ENCODE results near the gene NCOA4.

DNA sequence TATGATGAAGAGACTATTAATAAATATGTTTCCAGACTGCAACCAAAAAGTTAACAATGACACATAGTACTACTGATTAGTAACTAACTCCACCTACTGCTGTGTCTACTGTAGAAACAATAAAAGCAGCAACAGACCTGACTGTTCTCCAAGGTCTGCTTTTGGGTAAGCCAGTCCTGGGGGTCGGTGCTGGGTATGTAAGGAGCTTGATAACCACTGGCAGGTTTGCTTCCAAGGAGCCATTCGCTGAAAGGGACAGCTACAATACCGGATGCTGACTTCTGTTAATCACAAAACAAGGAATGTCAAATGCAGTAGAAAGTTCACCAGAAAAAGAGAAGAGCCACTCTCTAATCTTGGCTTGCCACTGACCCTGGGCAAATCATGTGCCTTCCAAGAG is 17.7 kb downstream of the NCOA4 start:
- TF ChIP-seq, protein P1, sequence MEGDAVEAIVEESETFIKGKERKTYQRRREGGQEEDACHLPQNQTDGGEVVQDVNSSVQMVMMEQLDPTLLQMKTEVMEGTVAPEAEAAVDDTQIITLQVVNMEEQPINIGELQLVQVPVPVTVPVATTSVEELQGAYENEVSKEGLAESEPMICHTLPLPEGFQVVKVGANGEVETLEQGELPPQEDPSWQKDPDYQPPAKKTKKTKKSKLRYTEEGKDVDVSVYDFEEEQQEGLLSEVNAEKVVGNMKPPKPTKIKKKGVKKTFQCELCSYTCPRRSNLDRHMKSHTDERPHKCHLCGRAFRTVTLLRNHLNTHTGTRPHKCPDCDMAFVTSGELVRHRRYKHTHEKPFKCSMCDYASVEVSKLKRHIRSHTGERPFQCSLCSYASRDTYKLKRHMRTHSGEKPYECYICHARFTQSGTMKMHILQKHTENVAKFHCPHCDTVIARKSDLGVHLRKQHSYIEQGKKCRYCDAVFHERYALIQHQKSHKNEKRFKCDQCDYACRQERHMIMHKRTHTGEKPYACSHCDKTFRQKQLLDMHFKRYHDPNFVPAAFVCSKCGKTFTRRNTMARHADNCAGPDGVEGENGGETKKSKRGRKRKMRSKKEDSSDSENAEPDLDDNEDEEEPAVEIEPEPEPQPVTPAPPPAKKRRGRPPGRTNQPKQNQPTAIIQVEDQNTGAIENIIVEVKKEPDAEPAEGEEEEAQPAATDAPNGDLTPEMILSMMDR (tag by site-specific recombination; IDR thresholded peaks at IDR 0.05) = no peak
- TF ChIP-seq ZNF843 (tag by site-specific recombination; IDR thresholded peaks at IDR 0.05) (no peak), ZNF660 (tag by site-specific recombination; IDR thresholded peaks at IDR 0.05) (no peak), IKZF3 (tag by site-specific recombination; IDR thresholded peaks at IDR 0.05) (no peak), ZNF777 (tag by site-specific recombination; IDR thresholded peaks at IDR 0.05; ENCODE audit: borderline replicate concordance) (no peak), BCL11B (tag by site-specific recombination; IDR thresholded peaks at IDR 0.05; ENCODE audit: low read depth) (no peak), ZNF558 (tag by site-specific recombination; IDR thresholded peaks at IDR 0.05) (no peak), ZNF350 (tag by site-specific recombination; IDR thresholded peaks at IDR 0.05) (no peak), ZNF174 (tag by site-specific recombination; IDR thresholded peaks at IDR 0.05) (no peak), ZNF37A (tag by site-specific recombination; IDR thresholded peaks at IDR 0.05) (no peak)
- TF ChIP-seq, protein P2, sequence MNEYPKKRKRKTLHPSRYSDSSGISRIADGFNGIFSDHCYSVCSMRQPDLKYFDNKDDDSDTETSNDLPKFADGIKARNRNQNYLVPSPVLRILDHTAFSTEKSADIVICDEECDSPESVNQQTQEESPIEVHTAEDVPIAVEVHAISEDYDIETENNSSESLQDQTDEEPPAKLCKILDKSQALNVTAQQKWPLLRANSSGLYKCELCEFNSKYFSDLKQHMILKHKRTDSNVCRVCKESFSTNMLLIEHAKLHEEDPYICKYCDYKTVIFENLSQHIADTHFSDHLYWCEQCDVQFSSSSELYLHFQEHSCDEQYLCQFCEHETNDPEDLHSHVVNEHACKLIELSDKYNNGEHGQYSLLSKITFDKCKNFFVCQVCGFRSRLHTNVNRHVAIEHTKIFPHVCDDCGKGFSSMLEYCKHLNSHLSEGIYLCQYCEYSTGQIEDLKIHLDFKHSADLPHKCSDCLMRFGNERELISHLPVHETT (tag by site-specific recombination; IDR thresholded peaks at IDR 0.05) = no peak
- TF ChIP-seq, protein P3, sequence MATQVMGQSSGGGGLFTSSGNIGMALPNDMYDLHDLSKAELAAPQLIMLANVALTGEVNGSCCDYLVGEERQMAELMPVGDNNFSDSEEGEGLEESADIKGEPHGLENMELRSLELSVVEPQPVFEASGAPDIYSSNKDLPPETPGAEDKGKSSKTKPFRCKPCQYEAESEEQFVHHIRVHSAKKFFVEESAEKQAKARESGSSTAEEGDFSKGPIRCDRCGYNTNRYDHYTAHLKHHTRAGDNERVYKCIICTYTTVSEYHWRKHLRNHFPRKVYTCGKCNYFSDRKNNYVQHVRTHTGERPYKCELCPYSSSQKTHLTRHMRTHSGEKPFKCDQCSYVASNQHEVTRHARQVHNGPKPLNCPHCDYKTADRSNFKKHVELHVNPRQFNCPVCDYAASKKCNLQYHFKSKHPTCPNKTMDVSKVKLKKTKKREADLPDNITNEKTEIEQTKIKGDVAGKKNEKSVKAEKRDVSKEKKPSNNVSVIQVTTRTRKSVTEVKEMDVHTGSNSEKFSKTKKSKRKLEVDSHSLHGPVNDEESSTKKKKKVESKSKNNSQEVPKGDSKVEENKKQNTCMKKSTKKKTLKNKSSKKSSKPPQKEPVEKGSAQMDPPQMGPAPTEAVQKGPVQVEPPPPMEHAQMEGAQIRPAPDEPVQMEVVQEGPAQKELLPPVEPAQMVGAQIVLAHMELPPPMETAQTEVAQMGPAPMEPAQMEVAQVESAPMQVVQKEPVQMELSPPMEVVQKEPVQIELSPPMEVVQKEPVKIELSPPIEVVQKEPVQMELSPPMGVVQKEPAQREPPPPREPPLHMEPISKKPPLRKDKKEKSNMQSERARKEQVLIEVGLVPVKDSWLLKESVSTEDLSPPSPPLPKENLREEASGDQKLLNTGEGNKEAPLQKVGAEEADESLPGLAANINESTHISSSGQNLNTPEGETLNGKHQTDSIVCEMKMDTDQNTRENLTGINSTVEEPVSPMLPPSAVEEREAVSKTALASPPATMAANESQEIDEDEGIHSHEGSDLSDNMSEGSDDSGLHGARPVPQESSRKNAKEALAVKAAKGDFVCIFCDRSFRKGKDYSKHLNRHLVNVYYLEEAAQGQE (tag by site-specific recombination; IDR thresholded peaks at IDR 0.05) = no peak
